GM21515 (cell line): ENCODE measurements around the gene CBARP.
"Not testable (repeated sequence)": the region's sequence is repeated elsewhere in the genome, so short reads cannot be mapped to it uniquely, and the experiment has no call there.

Source experiments
- ATAC-seq: cut with Tn5 transposase; IDR thresholded peaks from one replicate; pipeline ENCODE4 v1.9.1; 2021; ENCODE audit not compliant: unreplicated experiment

The CBARP gene

DNA sequence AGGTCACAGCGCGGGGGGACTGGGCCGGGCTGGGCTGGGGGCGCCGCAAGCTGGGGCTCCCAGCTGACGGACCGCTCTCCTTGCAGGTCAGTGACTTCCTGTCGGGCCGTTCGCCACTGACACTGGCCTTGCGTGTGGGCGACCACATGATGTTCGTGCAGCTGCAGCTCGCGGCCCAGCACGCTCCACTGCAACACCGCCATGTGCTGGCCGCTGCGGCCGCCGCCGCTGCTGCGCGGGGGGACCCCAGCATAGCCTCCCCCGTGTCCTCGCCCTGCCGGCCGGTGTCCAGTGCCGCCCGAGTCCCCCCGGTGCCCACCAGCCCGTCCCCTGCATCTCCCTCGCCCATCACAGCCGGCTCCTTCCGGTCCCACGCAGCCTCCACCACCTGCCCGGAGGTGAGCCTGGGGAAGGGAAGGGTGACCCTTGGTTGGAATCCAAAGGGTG is 16.3 kb upstream of the CBARP start:
- no peak for ATAC-seq

DNA sequence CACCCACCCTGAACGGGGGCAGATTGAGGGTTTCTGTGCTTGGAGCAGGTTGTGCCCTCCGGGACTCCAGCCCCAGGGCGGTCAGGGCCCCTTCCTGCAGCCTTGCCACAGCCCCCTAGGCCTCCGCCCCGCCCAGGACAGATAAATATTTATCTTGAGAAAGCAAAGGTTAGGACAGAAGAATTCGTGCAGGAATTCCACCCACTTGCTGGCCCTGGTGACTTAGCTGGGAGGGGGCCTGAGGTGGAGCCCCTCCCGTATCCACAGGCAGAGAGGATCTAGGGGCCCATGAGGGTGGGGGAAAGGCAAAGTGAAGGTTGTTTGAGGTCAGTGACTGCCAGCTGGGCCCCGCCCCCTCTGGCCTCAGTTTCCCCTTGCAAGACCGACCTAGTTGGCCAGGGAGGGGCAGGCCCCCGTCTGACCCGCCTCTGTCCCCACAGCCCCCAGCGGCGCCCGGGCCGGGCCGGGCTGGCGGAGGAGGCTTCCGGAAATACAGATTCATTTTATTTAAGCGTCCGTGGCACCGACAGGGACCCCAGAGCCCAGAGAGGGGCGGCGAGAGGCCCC is 15.8 kb upstream of the CBARP start:
- no peak for ATAC-seq

DNA sequence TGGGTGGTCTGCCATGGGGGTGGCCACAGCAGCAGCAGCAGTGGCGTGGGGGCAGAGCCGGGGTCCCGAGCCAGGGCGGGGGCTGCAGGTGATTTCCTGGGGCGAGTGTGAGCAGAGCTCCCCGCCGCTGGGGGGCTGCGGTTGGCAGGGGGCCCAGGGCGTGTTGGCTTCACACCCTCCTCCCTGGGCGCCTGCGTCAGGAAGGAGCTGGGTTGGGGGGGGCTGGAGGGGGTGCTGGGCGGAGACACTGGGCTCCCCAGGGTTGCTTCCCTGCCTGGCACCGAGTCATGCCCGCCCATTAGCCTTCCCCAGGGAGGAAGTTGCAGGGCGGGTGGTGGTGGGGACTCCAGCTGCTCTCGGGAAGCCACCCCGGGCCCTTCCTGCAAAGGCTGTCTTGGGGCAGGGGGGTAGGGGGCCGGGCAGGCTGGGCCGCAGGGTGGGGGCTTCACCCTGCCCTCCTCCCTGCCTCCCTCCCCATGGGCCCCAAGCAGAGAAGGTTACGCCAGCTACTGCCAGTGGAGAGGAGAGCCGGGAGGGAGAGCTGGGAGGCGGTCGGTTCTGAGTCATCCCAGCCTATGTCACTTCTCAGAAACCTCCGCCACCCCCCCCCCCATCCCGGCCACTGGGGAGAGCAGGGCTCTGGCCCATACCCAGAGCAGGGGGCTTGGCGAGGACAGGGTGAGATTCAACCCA is 15.2 kb upstream of the CBARP start:
- no peak for ATAC-seq

GRCh38 chr19:1252221-1252820 is 14.5 kb upstream of the CBARP start:
- ATAC-seq: no peak

- no peak for ATAC-seq
Observed at GRCh38 chr19:1251330-1252220, 13.8 kb upstream of the CBARP start.

DNA sequence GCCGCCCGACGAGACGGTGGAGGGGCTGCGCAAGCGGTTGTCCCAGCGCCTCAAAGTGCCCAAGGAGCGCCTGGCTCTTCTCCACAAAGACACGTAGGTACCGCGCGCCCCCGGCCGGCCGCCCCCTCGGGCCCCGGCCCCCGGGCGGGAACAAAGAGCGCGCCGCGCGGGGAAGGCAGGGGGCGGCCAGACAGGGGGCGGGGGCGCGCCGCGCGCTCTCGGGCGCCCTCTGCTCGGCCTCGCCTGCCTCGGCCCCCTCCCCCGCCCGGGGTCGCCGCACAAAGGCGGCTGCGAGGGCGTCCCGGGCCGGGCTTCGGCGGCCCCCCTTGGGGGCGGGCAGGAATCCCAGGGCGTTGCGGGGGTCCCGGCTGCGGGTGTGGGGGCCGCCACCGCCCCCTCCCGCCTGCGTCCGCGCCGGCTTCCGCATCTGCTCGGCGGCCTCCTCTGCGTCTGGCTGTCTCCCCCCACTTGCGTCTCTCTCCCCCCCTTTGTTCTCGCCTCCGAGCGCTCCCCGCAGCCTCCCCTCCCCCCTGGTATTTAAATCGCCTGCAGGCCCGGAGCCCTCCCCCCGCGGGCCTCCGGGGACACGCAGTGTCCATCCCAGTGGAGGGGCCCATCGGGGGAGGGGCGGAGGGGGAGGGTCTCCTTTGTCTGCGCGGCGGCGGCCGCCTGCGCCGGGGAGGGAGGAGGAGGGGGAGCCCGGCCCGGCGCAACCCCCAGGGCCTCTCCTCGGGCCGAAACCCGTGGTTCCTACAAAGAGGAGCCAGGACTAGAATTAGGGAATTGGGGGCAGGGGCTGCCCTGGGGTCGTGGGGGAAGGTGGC is 12.8 kb upstream of the CBARP start:
- no peak for ATAC-seq

DNA sequence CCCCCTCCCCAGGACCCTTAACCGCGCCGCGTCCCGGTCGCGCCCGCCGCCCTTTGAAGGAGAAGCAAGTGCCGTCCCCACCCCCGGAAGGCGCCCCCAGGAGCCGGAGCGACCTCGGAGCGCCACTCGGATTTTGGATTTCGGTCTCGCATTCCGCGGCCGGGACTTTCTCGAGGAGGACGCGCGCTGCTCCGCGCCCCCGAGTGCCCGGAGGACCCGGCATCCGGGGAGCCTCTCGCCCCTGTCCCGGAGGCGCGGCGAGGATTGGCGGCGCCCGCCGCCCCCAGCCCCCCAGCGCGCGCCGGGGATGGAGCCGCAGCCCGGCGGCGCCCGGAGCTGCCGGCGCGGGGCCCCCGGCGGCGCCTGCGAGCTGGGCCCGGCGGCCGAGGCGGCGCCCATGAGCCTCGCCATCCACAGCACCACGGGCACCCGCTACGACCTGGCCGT is 12.2 kb upstream of the CBARP start:
- no peak for ATAC-seq

DNA sequence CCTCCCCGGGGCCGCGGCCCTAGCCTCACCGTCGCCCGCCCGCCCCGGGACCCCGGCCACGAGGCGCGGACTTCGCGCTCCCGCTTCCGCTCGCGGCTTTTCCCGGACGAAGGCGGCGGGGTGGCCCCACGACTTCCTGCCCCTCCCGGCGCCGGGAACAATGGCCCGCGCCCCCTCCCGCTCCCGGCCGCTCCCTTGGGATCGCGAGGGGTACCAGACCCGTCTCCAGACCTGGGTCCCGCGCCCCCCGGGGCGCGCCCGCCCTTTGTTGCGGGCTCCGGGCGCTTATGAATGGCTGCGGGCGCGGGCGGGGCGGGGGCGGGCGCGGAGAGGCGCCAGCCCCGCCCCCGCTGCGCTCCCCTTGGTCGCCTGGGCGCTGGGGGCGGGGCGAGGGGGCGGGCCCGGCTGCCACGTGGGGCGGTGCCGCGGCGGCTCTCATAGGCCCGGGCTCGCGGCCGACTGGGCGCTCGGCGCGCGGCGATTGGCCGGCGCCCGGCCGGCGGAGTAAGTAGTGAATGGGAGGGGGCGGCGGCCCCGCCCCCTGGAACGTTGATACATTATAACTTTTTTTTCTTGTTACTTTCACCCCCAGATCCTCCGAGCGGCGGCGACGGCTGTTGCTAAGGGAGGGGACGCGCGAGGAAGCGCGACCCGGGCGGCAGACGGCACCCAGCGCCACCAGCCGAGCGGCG is 11.6 kb upstream of the CBARP start:
- peak; percentile 40 for ATAC-seq

DNA sequence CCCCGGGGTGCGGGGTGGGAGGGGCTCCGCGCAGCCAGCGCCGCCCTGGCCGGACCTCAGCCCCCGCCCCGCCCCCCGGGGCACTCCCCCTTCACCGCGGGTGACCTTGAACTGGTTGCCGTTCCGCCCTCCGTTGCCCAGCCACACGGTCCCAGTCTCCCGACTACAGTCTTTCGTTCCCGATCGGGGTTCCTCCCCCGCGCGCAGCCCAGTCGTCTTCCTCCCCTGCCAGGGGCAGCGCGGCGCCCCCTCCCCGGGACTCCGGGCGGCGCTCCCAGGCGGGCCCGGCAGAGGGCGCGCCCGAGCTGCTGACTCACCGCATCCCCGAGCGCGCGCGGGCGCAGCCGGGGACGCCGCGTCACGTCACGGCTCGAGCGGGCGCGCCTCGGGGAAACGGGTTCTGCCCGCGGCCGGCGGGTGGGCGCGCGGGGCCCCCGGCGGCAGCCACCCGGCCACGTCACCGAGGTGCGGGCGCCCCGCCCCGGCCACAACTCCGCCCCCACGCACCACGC is 11.0 kb upstream of the CBARP start:
- peak; percentile 27 for ATAC-seq

DNA sequence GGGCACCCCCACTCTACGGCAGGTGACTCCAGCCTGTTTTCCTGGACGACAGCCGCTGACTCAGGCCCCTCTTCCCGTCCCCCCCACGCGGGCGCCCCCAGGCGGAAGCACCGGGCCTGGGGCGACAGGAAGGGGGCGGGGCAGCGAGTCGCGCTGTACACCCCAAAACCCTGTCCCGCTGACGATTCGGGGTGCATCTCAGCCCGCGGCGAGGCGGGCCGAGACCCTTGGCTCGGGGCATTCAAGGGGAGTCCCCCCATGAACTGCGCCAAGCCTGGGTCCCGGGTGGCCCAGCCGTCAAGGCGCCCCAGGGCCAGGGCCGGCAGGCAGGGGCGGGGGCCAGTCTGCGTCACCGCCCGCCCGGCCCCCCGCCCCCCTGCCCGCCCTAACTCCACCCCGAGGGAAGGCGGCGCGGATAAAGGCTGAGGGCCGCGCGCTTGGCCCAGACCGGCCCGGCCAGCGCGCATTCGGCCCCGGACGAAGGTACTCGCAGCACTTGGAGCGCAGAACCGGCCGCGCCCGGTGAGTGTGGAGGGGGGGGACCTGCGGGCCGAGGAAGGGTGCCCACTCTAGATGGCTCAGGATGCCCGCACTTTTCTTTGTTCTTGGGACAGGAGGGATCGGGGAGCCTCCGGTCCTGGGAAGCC is 10.5 kb upstream of the CBARP start, which contains the start of gene MIDN:
Gene MIDN (plus strand): TSS at position 445 of the 647 bp plus-strand sequence. CDS start 1,714 bp downstream, outside the sequence.
- ATAC-seq: peak; percentile 17

DNA sequence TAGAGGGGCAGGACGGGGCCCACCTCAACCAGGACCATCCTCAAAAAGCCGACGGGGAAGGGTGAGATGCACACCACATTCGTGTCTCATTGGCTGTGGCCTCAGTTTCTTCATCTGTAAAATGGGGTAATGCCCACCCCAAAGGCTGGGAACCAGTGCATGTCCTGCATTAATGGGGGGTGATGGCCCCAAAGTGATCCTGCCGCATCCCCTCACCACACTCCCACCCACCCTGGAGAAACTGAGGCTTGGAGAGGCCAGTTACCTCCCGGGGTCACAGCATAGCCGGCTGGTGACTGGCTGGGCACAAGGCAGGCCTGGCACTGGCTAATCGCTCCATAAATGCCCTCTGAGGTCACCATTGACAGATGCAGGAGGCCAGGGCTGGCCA is 9.9 kb upstream of the CBARP start:
- ATAC-seq: no peak

GRCh38 chr19:1246265-1247087 is 8.7 kb upstream of the CBARP start:
- not testable (repeated sequence) for ATAC-seq

DNA sequence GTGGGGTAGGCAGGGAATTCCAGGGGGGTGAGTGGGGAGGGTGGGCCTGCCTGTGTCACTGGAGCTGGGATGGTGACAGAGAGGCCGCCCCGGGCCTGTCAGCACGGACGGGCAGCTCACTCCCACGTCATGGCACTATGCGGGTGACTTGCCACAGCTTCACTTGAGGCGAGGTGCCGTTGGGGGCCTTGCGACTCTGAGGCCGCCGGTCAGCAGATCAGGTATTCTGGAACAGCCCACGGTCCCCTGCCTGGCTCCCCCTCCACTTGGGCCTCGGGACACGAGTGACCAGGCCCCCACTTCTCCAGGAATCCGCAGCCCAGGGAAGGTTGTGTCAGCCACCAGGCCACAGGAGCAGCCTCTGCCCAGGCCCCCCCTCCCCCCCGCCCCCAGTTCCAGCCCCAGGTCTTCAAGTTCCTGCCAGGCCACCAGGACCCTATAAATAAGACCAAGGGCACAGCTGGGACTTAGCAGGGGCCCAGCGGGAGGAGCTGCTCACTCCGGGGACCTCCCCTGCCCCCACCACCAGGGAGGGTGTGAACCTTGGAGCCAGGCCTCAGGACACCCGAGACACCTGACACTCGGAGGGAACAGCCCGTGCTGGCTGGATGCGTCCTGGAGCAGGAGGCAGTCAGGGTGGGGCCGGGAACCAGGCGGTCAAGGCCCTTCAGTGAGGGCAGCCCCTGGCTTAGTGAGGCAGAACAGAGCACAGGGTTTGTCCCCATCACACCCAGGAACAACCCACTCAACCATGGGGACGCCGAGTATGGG is 7.9 kb upstream of the CBARP start:
- no peak for ATAC-seq

GRCh38 chr19:1244693-1245451 is 7.1 kb upstream of the CBARP start:
- ATAC-seq: no peak

DNA sequence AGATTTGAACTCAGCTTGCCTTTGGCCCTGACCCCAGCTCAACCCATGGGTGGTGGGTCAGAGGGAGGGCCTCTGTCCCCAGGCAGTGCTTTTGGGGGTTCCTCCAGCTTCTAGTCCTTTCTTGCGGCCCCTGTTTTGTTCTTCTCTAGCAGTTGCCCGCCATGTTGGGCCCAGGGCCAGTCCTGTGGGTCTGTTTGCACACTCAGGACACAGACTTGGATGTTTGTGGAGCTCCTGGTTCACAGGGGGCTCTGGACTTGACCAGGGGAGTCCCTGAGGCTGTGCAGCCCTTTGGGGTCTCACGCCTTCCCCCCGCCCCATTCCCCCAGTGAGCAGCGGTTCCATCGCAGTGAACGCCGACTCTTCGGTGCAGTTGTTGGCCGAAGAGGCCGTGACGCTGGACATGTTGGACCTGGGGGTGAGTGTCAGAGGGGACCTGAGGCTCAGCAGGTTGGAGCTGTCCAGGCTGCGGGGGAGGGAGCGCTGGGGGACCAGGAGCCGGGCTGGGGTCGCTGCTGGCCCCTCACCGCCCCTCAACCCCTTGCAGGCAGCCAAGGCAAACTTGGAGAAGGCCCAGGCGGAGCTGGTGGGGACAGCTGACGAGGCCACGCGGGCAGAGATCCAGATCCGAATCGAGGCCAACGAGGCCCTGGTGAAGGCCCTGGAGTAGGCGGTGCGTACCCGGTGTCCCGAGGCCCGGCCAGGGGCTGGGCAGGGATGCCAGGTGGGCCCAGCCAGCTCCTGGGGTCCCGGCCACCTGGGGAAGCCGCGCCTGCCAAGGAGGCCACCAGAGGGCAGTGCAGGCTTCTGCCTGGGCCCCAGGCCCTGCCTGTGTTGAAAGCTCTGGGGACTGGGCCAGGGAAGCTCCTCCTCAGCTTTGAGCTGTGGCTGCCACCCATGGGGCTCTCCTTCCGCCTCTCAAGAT is 6.2 kb upstream of the CBARP start:
- ATAC-seq: no peak
